Right lobe of liver (tissue), 6 donors: ENCODE measurements around the gene C6orf120. TPM values are rescaled to one million over a fixed set of nuclear protein-coding genes. Genes with fewer than 3 reads are reported as not detected.

Experiments used
- ATAC-seq, 4 donors: fragments of 200-7000 bp; cut with Tn5 transposase; one replicate each; pipeline ENCODE4 v1.9.1; 2020; ENCODE audit warnings: mild to moderate bottlenecking in 4 of 4, moderate library complexity in 4 of 4
- DNase-seq, 3 donors: peaks; one replicate each; pipeline ENCODE4 v3.0.0-alpha.2; 2020
- H3K27ac ChIP-seq, 3 donors: fragments of 200-600 bp; one replicate each; pipeline ENCODE4 v1.8.0; 2022
- H3K27me3 ChIP-seq, 2 donors: fragments of 200-600 bp; one replicate each; pipeline ENCODE4 v1.8.0; 2022
- H3K36me3 ChIP-seq, 4 donors: fragments of 200-600 bp; sonication (generic) in 1 of 4; one replicate each; pipeline versions ENCODE4 v1.5.1 to v1.8.0; 2017 to 2022; ENCODE audit warnings: control low read depth in 1 of 4
- H3K4me1 ChIP-seq, 4 donors: fragments of 200-600 bp; sonication (generic) in 1 of 4; one replicate each; pipeline versions ENCODE4 v1.5.1 to v1.8.0; 2017 to 2022; ENCODE audit warnings: control low read depth in 1 of 4
- H3K4me3 ChIP-seq, 3 donors: fragments of 200-600 bp; one replicate each; pipeline ENCODE4 v1.8.0; 2022
- H3K9me3 ChIP-seq, 4 donors: fragments of 200-600 bp; sonication (generic) in 1 of 4; one replicate each; pipeline versions ENCODE4 v1.5.1 to v1.8.0; 2017 to 2022; ENCODE audit warnings: control low read depth in 1 of 4
- CTCF ChIP-seq, 4 donors: fragments of 200-600 bp in 3 of 4; fragments of 450-650 bp in 1 of 4; IDR thresholded peaks; one replicate each; pipeline versions ENCODE4 v1.5.1 to v1.8.0; 2016 to 2022; ENCODE audit warnings: antibody characterized with exemption in 4 of 4, mild to moderate bottlenecking in 2 of 4
- POLR2A ChIP-seq: fragments of 450-650 bp; IDR thresholded peaks from one replicate; pipeline ENCODE4 v1.6.1; 2017; ENCODE audit warnings: antibody characterized with exemption, mild to moderate bottlenecking
- WGBS: methylation state at CpG from one replicate; pipeline ENCODE4 v1.1.6; 2018; ENCODE audit warnings: low coverage, low lambda C conversion rate; ENCODE audit not compliant: insufficient coverage; ENCODE audit errors: missing lambda C conversion rate; 5-methylcytosine and 5-hydroxymethylcytosine counted together
- intact Hi-C, 2 donors: fragments of 100-400 bp; cut with DNase I; formaldehyde crosslinking; loops; one replicate each; pipeline versions ENCODE4 v1.11.2 to v1.14.1; 2022
- total RNA-seq, 6 experiments: library from RNA; depleted of rRNA in 2 of 6; stranded (reverse); fragments of >200 nt in 2 of 6; fragmentation: NEBNext Ultra II Directional in 3 of 6; extraction: Animal tissue kit (Norgen Biotek cat#: 25700) in 3 of 6; gene quantifications; one replicate each; pipeline versions ENCODE4 v1.1.0 to v1.2.4, GENCODE V29; 2016 to 2023
- donor health status: DM: no; HTN: yes; CAD: no.
- donor health status: DM: no; HTN: no; CAD: no.
- donor health status: DM: no; HTN: no; CAD: no.
- donor health status: DM: no; HTN: yes; CAD: no.
- donor health status: DM: no; HTN: yes; CAD: no.

Gene C6orf120
- total RNA-seq, 6 experiments from 2014 or later, result 17.2 to 38.2 (median 22.6) TPM

DNA sequence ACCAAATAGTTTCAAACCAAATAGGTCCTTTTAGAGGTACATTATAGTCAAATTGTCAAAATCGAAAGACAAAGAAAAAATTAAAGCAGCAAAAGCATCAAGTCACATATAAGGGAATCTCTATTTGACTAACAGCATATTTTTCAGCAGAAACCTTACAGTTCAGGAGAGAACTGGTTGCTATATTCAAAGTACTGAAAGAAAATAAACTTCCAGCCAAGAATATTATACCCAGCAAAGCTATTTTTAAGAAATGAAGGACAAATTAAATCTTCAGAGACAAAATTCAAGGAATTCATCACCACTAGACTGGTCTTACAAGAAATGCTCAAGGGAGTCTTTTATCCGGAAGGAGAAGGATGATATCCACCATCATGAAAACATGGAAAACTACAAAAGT is 16.1 kb upstream of the C6orf120 start:
- peaks cover 0 to 5% (median 0%) of the 10 kb centered on the region in 4 donors for H3K36me3 ChIP-seq
- no peak for ATAC-seq

GRCh38 chr6:169689287-169689686 is 12.6 kb upstream of the C6orf120 start:
- no peak for ATAC-seq
- Histone ChIP-seq H3K27me3 (no peaks in the 10 kb centered on the region), H3K4me1 (no peaks in the 10 kb centered on the region), H3K4me3 (no peak overlapping the region), H3K27ac (no peak overlapping the region), H3K36me3 (peaks cover 0 to 5% (median 0%) of the 10 kb centered on the region in 4 donors), H3K9me3 (peaks cover 0 to 6% (median 1%) of the 10 kb centered on the region in 4 donors)
- TF ChIP-seq POLR2A (no peak), CTCF (IDR thresholded peaks at IDR 0.05) (no peak)
- DNase-seq, result no peak
- 96% methylated on average over 6 of the region's 6 CpGs for WGBS
- intact Hi-C loops, result no loop called here

More for the DNA sequence above, 16.1 kb upstream of the C6orf120 start:
- H3K9me3 ChIP-seq, result peaks cover 0 to 6% (median 1%) of the 10 kb centered on the region in 4 donors
- no peaks in the 10 kb centered on the region for H3K27me3 ChIP-seq
- H3K4me3 ChIP-seq, result no peak overlapping the region
- DNase-seq, result no peak
- H3K27ac ChIP-seq, result no peak overlapping the region
- no peaks in the 10 kb centered on the region for H3K4me1 ChIP-seq
- TF ChIP-seq CTCF (IDR thresholded peaks at IDR 0.05) (no peak), POLR2A (no peak)
- 92% methylated on average over 2 of the region's 2 CpGs for WGBS
- intact Hi-C loops, result no loop called here

DNA sequence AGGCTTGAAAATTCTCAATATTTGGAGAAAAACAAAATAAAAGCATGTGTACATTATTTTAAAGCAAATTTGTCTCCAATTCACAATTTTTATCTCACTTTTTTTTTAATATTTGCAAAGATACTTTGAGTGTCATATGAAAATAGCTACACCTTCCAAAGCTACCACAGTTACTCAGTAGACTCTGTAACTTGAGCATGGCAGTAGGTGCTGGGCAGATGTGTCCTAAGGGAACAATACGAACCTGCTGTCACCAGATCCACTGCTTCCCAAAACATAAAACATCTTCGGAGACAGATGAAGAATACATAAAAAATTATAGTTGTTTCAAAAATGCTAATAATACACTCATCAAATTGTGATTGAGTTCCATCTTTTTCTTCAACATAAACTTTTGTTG is 10.7 kb upstream of the C6orf120 start:
- Histone ChIP-seq H3K4me1 (no peaks in the 10 kb centered on the region), H3K9me3 (peaks cover 0 to 2% (median 0%) of the 10 kb centered on the region in 4 donors), H3K27ac (no peak overlapping the region), H3K36me3 (peaks cover 0 to 5% (median 0%) of the 10 kb centered on the region in 4 donors), H3K4me3 (no peak overlapping the region), H3K27me3 (no peaks in the 10 kb centered on the region)
- ATAC-seq, result no peak
- no peak for TF ChIP-seq POLR2A
- no peak for TF ChIP-seq CTCF (IDR thresholded peaks at IDR 0.05)
- intact Hi-C loops, result no loop called here
- WGBS, result 100% methylated on average over 2 of the region's 2 CpGs
- no peak for DNase-seq

- DNase-seq, result no peak
- intact Hi-C loops, result no loop called here
- Histone ChIP-seq H3K36me3 (peaks cover 0 to under 1% (median 0%) of the 10 kb centered on the region in 4 donors), H3K27me3 (no peaks in the 10 kb centered on the region), H3K9me3 (no peaks in the 10 kb centered on the region), H3K27ac (no peak overlapping the region), H3K4me3 (no peak overlapping the region), H3K4me1 (no peaks in the 10 kb centered on the region)
- 90% methylated on average over 2 of the region's 3 CpGs for WGBS
- no peak for ATAC-seq
- TF ChIP-seq POLR2A (no peak), CTCF (IDR thresholded peaks at IDR 0.05) (no peak)
Measured at GRCh38 chr6:169692516-169692915, 9.4 kb upstream of the C6orf120 start.

DNA sequence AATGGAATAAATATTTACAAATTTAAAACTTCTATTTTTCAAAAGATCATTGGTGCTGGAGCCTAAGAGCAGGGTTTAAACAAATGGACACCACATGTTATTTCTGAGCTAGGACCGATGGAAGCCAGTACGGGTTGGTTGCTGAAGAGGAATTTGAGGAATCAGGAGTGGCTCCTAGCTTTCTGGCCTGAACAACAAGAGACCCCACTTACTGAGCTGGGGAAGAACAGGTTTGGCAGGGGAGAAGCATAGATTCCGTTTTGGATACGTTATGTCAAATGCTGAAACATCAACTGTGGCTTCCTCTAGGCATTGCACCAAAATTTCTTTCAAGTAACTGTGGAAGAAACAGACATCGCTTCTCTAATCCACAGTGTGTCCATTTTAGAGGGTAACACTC is 6.8 kb upstream of the C6orf120 start:
- intact Hi-C loops, result no loop called here
- Histone ChIP-seq H3K9me3 (no peaks in the 10 kb centered on the region), H3K27me3 (no peaks in the 10 kb centered on the region), H3K4me1 (peaks cover 0 to under 1% (median 0%) of the 10 kb centered on the region in 4 donors), H3K27ac (no peak overlapping the region), H3K4me3 (no peak overlapping the region), H3K36me3 (no peaks in the 10 kb centered on the region)
- no peak for ATAC-seq
- DNase-seq, result no peak
- TF ChIP-seq POLR2A (no peak), CTCF (IDR thresholded peaks at IDR 0.05) (no peak)
- 82% methylated on average over 2 of the region's 5 CpGs for WGBS
